HG03066 (cell line): ENCODE results near the gene DMGDH.

Experiments
- ATAC-seq: cut with Tn5 transposase; IDR thresholded peaks from one replicate; pipeline ENCODE4 v1.9.1; 2021; ENCODE audit warnings: low read depth; ENCODE audit not compliant: unreplicated experiment

Gene DMGDH

GRCh38 chr5:79020861-79021561, 48.5 kb downstream of the DMGDH start:
- no peak for ATAC-seq

- no peak for ATAC-seq
Measured at GRCh38 chr5:79014631-79015030, 54.8 kb downstream of the DMGDH start.

- no peak for ATAC-seq
Measured at GRCh38 chr5:79011869-79012268, 57.6 kb downstream of the DMGDH start.

- ATAC-seq, result no peak
Measured at GRCh38 chr5:79011219-79011836, 58.1 kb downstream of the DMGDH start.

GRCh38 chr5:79008362-79008761, 61.1 kb downstream of the DMGDH start:
- no peak for ATAC-seq

- no peak for ATAC-seq
Measured at GRCh38 chr5:79007872-79008271, 61.6 kb downstream of the DMGDH start.

- no peak for ATAC-seq
Measured at GRCh38 chr5:79005936-79006631, 63.4 kb downstream of the DMGDH start.

GRCh38 chr5:79005151-79005550, 64.3 kb downstream of the DMGDH start:
- no peak for ATAC-seq

GRCh38 chr5:79002374-79002773, 67.1 kb downstream of the DMGDH start:
- ATAC-seq, result no peak

- ATAC-seq, result no peak
Measured at GRCh38 chr5:79001471-79001870, 68.0 kb downstream of the DMGDH start.

- no peak for ATAC-seq
Measured at GRCh38 chr5:78997090-78997489, 72.4 kb downstream of the DMGDH start.

- no peak for ATAC-seq
Measured at GRCh38 chr5:78995521-78996007, 73.9 kb downstream of the DMGDH start.

- no peak for ATAC-seq
Measured at GRCh38 chr5:78993165-78993564, 76.3 kb downstream of the DMGDH start.

GRCh38 chr5:78992146-78992545, 77.3 kb downstream of the DMGDH start:
- no peak for ATAC-seq

GRCh38 chr5:78989080-78989479, 80.4 kb downstream of the DMGDH start:
- ATAC-seq, result no peak

GRCh38 chr5:78985725-78986223, 83.7 kb downstream of the DMGDH start:
- ATAC-seq, result peak; percentile 50

GRCh38 chr5:78985116-78985724, 84.3 kb downstream of the DMGDH start, which contains the start of gene ARSB:
Gene ARSB, minus strand, starts transcription at chr5:78985310. Its CDS starts 62 bp downstream, at chr5:78985248.
- peak; percentile 43 for ATAC-seq

- peak; percentile 64 for ATAC-seq
Measured at GRCh38 chr5:78984439-78985115, 84.9 kb downstream of the DMGDH start.

- peak; percentile 5 for ATAC-seq
Measured at GRCh38 chr5:78983601-78984438, 85.7 kb downstream of the DMGDH start.
